DOHH2 (cell line): ENCODE measurements around the gene PSORS1C2.

Source experiments
- H3F3A ChIP-seq: fragments of 200-600 bp; sonication (generic), shearing (Covaris generic); 2 replicates; pipeline ENCODE4 v1.6.0; 2016; ENCODE audit warnings: antibody characterized with exemption, mild to moderate bottlenecking; ENCODE audit not compliant: control insufficient read depth, insufficient read depth
- H3K27ac ChIP-seq: fragments of 200-600 bp; sonication (generic); 2 replicates; pipeline ENCODE4 v1.5.1; 2014; ENCODE audit warnings: low read depth, mild to moderate bottlenecking, low read length, moderate library complexity
- H3K27me3 ChIP-seq: fragments of 200-600 bp; sonication (generic); 2 replicates; pipeline ENCODE4 v1.6.1; 2014; ENCODE audit warnings: mild to moderate bottlenecking, low read length, mixed read lengths; ENCODE audit not compliant: control insufficient read depth
- H3K36me3 ChIP-seq: fragments of 200-600 bp; sonication (generic); 2 replicates; pipeline ENCODE4 v1.6.1; 2014; ENCODE audit warnings: mild to moderate bottlenecking, low read length, moderate library complexity, mixed read lengths; ENCODE audit not compliant: control insufficient read depth
- H3K4me1 ChIP-seq: fragments of 200-600 bp; sonication (generic); 2 replicates; pipeline ENCODE4 v1.6.1; 2014; ENCODE audit warnings: mild to moderate bottlenecking, low read length, mixed read lengths; ENCODE audit not compliant: control insufficient read depth
- H3K4me2 ChIP-seq: fragments of 200-600 bp; sonication (generic); 2 replicates; pipeline ENCODE4 v1.6.0; 2014; ENCODE audit warnings: mild to moderate bottlenecking, low read length, moderate library complexity
- H3K4me3 ChIP-seq: fragments of 200-600 bp; sonication (generic); 2 replicates; pipeline ENCODE4 v1.5.1; 2014; ENCODE audit warnings: mild to moderate bottlenecking, low read length, mixed read lengths
- H3K79me2 ChIP-seq: fragments of 200-600 bp; sonication (generic); 2 replicates; pipeline ENCODE4 v1.6.1; 2014; ENCODE audit warnings: mild to moderate bottlenecking, low read length, mixed read lengths; ENCODE audit not compliant: control insufficient read depth
- H3K9me2 ChIP-seq: fragments of 200-600 bp; sonication (generic); replicated peaks from 2 replicates; pipeline ENCODE4 v1.6.1; 2014; ENCODE audit warnings: mild to moderate bottlenecking, low read length, mixed read lengths; ENCODE audit not compliant: control insufficient read depth
- H3K9me3 ChIP-seq: fragments of 200-600 bp; sonication (generic); 2 replicates; pipeline ENCODE4 v1.6.1; 2014; ENCODE audit warnings: antibody characterized with exemption, low read length, mixed read lengths; ENCODE audit not compliant: control insufficient read depth, insufficient read depth
- H4K20me1 ChIP-seq: fragments of 200-600 bp; sonication (generic); 2 replicates; pipeline ENCODE4 v1.6.0; 2014; ENCODE audit warnings: low read depth, mild to moderate bottlenecking, antibody characterized with exemption, low read length, moderate library complexity; ENCODE audit not compliant: control insufficient read depth, insufficient read depth
- CTCF ChIP-seq: fragments of 200-600 bp; sonication (generic); IDR thresholded peaks from one replicate; pipeline ENCODE4 v1.5.1; 2014; ENCODE audit warnings: antibody characterized with exemption, mild to moderate bottlenecking, low read depth, low read length; ENCODE audit not compliant: poor library complexity, severe bottlenecking
- EZH2phosphoT487 ChIP-seq: fragments of 200-600 bp; sonication (generic); IDR thresholded peaks from 2 replicates; pipeline ENCODE4 v1.6.1; 2017; ENCODE audit warnings: borderline replicate concordance, mild to moderate bottlenecking, antibody characterized with exemption, low read length, moderate library complexity, mixed read lengths

Gene PSORS1C2

DNA sequence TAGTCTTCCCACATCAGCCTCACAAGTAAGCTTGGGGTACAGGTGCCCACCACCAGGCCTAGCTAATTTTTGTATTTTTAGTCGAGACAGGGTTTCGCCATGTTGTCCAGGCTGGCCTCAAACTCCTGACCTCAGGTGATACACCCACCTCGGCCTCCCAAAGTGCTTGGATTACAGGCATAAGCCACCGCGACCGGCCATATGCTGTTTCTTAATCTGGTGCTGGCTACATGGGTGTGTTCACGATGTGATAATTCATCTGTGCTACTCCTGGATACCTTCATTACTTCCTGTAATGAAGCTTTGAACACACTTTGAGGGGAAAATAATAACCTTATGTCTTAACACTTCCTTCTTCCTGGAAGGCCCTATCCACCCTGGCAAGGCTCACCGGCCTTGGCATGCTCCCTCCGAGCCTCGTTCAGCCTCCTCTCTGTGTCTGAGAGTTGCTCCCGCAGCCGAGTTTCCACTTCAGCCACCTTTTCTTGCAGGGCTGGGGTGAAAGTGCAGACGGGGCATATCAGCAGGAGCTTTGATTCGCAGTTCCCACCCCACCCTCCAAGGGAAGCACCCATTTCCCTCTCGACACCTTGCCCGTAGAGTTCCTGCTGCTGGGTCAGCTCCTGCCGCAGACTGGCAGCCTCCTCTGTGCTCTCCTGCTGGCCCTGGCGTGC lies 5.6 kb upstream of the PSORS1C2 start:
- Histone ChIP-seq H3K4me3 (no peak overlapping the region), H3K79me2 (no peaks in the 10 kb centered on the region), H3K27me3 (no peaks in the 10 kb centered on the region), H3K36me3 (peaks cover 12% of the 10 kb centered on the region), H4K20me1 (no peaks in the 10 kb centered on the region), H3K27ac (no peak overlapping the region), H3K9me2 (no peaks in the 10 kb centered on the region), H3K4me1 (no peaks in the 10 kb centered on the region), H3K4me2 (no peak overlapping the region), H3F3A (no peaks in the 10 kb centered on the region), H3K9me3 (no peaks in the 10 kb centered on the region)
- TF ChIP-seq EZH2phosphoT487, result no peak
- TF ChIP-seq CTCF, result no peak

- TF ChIP-seq EZH2phosphoT487 (no peak), CTCF (no peak)
- Histone ChIP-seq H3K9me2 (no peaks in the 10 kb centered on the region), H3K79me2 (no peaks in the 10 kb centered on the region), H3K9me3 (no peaks in the 10 kb centered on the region), H3K4me3 (no peak overlapping the region), H3K4me2 (no peak overlapping the region), H3F3A (no peaks in the 10 kb centered on the region), H3K27ac (no peak overlapping the region), H3K27me3 (no peaks in the 10 kb centered on the region), H3K4me1 (no peaks in the 10 kb centered on the region), H3K36me3 (peaks cover 12% of the 10 kb centered on the region), H4K20me1 (no peaks in the 10 kb centered on the region)
These were observed 4.3 kb upstream of the PSORS1C2 start for GRCh38 chr6:31143148-31143547.

DNA sequence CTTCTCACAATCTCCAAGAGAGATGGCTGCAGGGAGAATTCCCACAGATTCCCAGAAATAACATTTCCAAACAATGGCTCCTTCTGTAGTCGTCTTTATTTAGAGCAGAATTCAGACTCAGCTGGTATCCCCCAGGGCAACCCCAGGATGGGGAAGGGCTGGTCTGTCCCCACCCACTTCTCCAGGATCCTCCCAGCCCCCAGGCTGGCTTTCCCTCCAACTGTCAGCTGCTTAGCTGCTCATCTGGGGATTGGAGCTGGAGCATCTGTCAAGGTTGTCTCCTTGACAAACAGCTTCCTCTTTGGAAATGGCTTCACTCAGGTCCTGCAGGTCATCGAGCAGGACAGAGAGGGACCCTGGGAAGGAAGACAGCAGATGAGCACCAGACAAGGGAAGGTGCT lies 3.5 kb upstream of the PSORS1C2 start:
- Histone ChIP-seq H3K36me3 (peaks cover 12% of the 10 kb centered on the region), H3K4me2 (no peak overlapping the region)
- no peak for TF ChIP-seq CTCF
- TF ChIP-seq EZH2phosphoT487, result no peak

More for the DNA sequence above, 3.5 kb upstream of the PSORS1C2 start:
- Histone ChIP-seq H3K4me3 (no peak overlapping the region), H4K20me1 (no peaks in the 10 kb centered on the region), H3K27me3 (no peaks in the 10 kb centered on the region), H3K9me3 (no peaks in the 10 kb centered on the region), H3K4me1 (peaks cover 5% of the 10 kb centered on the region), H3F3A (no peaks in the 10 kb centered on the region), H3K9me2 (no peaks in the 10 kb centered on the region), H3K79me2 (no peaks in the 10 kb centered on the region), H3K27ac (no peak overlapping the region)
